ENCODE data around the gene NDUFS7.

The NDUFS7 gene

DNA sequence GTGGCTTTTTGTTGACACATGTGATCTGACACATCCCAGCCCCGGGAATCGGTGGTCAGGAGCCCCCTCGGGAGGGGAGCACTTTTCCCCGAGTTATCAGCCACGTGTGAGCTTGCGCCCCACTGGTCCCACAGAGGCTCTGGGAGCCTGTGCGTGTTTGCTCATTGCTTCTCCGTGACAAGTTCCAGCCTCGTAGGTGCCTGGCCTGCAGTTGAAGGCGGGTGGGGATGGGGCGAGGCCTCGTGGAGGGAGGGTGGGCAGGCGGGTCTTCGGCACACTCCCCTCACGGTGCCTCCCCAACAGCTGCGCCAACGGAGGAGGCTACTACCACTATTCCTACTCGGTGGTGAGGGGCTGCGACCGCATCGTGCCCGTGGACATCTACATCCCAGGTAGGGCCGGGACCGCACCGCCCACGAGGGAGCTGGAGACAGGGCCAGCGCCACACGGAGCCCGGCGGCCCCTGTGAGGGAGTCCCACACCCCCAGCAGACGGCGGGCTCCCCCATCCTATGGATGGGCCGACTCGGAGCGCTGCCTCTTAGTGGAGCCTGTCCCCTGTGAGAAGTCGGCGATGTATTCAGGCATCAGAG is 9.3 kb downstream of the NDUFS7 start:
- Histone ChIP-seq H3K9me3 (ENCODE audit: severe bottlenecking) (no peaks in the 10 kb centered on the region), H3K4me3 (ENCODE audit: severe bottlenecking) (no peak overlapping the region), H3K27ac (ENCODE audit: poor library complexity, severe bottlenecking) (no peak overlapping the region), H3K36me3 (ENCODE audit: low read depth) (peaks cover 19% of the 10 kb centered on the region), H3K4me1 (ENCODE audit: insufficient read depth, poor library complexity, severe bottlenecking) (peaks cover 4% of the 10 kb centered on the region), H3K27me3 (ENCODE audit: insufficient read depth, poor library complexity, severe bottlenecking) (no peaks in the 10 kb centered on the region)
- no peak for DNase-seq (ENCODE audit: low spot score)
- TF ChIP-seq, protein P1, sequence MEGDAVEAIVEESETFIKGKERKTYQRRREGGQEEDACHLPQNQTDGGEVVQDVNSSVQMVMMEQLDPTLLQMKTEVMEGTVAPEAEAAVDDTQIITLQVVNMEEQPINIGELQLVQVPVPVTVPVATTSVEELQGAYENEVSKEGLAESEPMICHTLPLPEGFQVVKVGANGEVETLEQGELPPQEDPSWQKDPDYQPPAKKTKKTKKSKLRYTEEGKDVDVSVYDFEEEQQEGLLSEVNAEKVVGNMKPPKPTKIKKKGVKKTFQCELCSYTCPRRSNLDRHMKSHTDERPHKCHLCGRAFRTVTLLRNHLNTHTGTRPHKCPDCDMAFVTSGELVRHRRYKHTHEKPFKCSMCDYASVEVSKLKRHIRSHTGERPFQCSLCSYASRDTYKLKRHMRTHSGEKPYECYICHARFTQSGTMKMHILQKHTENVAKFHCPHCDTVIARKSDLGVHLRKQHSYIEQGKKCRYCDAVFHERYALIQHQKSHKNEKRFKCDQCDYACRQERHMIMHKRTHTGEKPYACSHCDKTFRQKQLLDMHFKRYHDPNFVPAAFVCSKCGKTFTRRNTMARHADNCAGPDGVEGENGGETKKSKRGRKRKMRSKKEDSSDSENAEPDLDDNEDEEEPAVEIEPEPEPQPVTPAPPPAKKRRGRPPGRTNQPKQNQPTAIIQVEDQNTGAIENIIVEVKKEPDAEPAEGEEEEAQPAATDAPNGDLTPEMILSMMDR (IDR thresholded peaks at IDR 0.05; ENCODE audit: poor library complexity, severe bottlenecking) = no peak
- ATAC-seq (ENCODE audit: low read depth) = no peak

DNA sequence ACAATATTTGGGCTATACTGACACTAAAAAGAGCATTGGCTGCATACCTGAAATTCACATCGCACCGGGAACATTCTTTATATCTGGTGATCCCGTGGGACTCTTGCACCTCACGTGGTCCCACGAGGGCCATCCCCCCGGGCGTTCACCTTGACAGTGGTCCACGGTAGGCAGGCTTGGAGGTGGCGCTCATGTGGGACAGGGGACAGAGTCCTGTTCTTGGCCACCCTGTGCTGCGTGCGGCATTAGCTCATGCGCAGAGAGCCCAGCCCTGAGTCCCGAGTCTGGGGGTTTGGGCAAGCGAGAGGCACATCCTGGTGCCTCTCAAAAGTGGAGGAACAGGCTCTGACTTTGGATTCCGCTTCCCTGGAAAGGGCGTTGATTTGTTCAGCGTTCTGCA is 10.1 kb downstream of the NDUFS7 start:
- H3K36me3 ChIP-seq (ENCODE audit: low read depth) = peaks cover 16% of the 10 kb centered on the region
- H3K4me1 ChIP-seq (ENCODE audit: insufficient read depth, poor library complexity, severe bottlenecking) = peaks cover 4% of the 10 kb centered on the region

GRCh38 chr19:1394252-1395193 is 10.8 kb downstream of the NDUFS7 start:
- Histone ChIP-seq H3K9me3 (ENCODE audit: severe bottlenecking) (no peaks in the 10 kb centered on the region), H3K4me3 (ENCODE audit: severe bottlenecking) (no peak overlapping the region), H3K4me1 (ENCODE audit: insufficient read depth, poor library complexity, severe bottlenecking) (peaks cover 4% of the 10 kb centered on the region), H3K27me3 (ENCODE audit: insufficient read depth, poor library complexity, severe bottlenecking) (no peaks in the 10 kb centered on the region), H3K36me3 (ENCODE audit: low read depth) (peaks cover 10% of the 10 kb centered on the region), H3K27ac (ENCODE audit: poor library complexity, severe bottlenecking) (no peak overlapping the region)
- ATAC-seq (ENCODE audit: low read depth) (peak; percentile 79), DNase-seq (ENCODE audit: low spot score) (no peak)
- TF ChIP-seq, protein P1 (IDR thresholded peaks at IDR 0.05; ENCODE audit: poor library complexity, severe bottlenecking) = no peak

More for the DNA sequence above, 10.1 kb downstream of the NDUFS7 start:
- no peak overlapping the region for H3K4me3 ChIP-seq (ENCODE audit: severe bottlenecking)
- TF ChIP-seq, protein P1 (IDR thresholded peaks at IDR 0.05; ENCODE audit: poor library complexity, severe bottlenecking) = no peak
- DNase-seq (ENCODE audit: low spot score) (no peak), ATAC-seq (ENCODE audit: low read depth) (no peak)
- H3K9me3 ChIP-seq (ENCODE audit: severe bottlenecking) = no peaks in the 10 kb centered on the region
- no peak overlapping the region for H3K27ac ChIP-seq (ENCODE audit: poor library complexity, severe bottlenecking)
- no peaks in the 10 kb centered on the region for H3K27me3 ChIP-seq (ENCODE audit: insufficient read depth, poor library complexity, severe bottlenecking)

GRCh38 chr19:1395194-1396018 is 11.7 kb downstream of the NDUFS7 start:
- H3K36me3 ChIP-seq (ENCODE audit: low read depth) = peaks cover 7% of the 10 kb centered on the region
- H3K4me3 ChIP-seq (ENCODE audit: severe bottlenecking) = no peak overlapping the region
- no peaks in the 10 kb centered on the region for H3K27me3 ChIP-seq (ENCODE audit: insufficient read depth, poor library complexity, severe bottlenecking)
- ATAC-seq (ENCODE audit: low read depth) (no peak), DNase-seq (ENCODE audit: low spot score) (no peak)
- no peak overlapping the region for H3K27ac ChIP-seq (ENCODE audit: poor library complexity, severe bottlenecking)
- H3K4me1 ChIP-seq (ENCODE audit: insufficient read depth, poor library complexity, severe bottlenecking) = peaks cover 4% of the 10 kb centered on the region
- TF ChIP-seq, protein P1 (IDR thresholded peaks at IDR 0.05; ENCODE audit: poor library complexity, severe bottlenecking) = no peak
- no peaks in the 10 kb centered on the region for H3K9me3 ChIP-seq (ENCODE audit: severe bottlenecking)
